Activated CD8-positive, alpha-beta memory T cell treated with anti-CD3 and anti-CD28 coated beads for 1 hour (primary cell): Measurements from ENCODE around the gene RTP5.
"Not testable (repeated sequence)": the region's sequence is repeated elsewhere in the genome, so short reads cannot be mapped to it uniquely, and the experiment has no call there.

ENCODE experiments used
- DNase-seq, 2 donors: peaks; one replicate each; pipeline ENCODE4 v3.0.0-alpha.2; 2020; ENCODE audit warnings: low read depth in 1 of 2; ENCODE audit errors: extremely low read depth in 1 of 2

RTP5 gene

DNA sequence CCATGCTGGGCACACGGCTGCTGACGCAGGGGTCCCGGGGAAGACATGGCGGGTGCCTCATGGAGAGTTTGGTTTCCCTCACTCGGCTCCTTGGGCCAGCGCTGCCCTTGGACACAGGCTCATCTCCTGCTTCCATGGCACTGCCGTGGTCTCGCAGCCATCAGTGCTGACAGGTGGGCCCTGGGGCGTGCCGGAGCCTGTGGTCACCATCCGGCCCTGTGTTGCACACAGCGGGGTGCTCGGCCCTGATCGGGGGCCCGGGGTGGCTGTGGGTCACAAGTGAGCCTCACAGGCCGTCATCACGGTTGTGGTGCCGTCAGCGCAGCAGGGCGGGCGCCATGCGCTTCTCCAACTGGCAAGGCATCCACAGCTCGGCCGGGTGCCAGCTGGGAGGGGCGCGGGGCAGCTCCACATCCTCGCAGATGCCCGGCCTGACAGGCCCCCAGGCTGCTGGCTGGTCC, 582 bp downstream of the RTP5 start:
- DNase-seq, result no peak

- no peak for DNase-seq
Measured at GRCh38 chr2:241870611-241871537, 1.3 kb downstream of the RTP5 start.

- no peak for DNase-seq
Measured at GRCh38 chr2:241871538-241872312, 2.2 kb downstream of the RTP5 start.

DNA sequence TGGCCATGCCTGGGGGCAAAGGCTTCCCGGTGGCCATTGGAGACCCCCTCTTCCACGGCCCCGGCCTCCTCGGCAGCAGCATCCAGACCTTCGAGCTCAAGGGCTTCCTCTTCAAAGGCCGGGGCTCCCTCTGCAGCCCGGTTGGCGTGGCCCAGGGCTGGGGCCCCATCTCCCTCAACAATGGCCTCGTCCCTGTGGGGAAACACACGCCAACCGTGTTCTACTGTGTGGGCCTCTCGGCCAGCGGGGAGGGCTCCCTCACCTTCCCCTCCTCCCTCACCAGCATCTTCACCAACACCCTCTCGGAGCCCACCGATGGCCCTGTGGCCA, 2.7 kb downstream of the RTP5 start:
- DNase-seq, result no peak

DNA sequence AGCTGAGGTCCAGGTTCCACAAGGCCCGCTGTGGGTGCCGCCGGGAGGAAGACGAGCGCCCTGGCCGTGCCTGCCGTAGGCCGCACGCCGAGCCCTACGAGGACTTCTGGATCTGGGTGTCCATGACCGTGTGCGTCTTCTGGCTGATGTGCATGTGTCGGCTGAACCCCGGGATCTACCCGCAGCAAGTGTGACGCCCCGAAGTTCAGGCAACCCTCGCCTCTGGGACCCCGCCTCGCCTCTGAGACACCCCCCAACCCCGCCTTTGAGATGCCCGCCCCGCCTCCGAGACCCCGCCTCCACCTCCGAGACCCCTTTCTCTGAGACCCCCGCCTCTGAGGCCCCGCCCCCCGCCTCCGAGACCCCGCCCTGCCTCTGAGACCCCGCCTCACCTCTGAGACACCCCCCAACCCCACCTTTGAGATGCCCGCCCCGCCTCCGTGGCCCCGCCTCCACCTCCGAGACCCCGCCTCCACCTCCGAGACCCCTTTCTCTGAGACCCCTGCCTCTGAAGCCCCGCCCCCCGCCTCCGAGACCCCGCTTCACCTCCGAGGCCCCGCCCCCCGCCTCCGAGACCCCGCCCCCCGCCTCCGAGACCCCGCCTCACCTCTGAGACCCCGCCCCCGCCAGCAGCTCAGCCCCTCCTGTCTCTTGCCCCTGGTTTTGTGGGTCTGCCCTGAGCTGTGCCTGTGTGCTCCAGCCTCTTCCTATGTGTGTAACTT, 3.7 kb downstream of the RTP5 start:
- no peak for DNase-seq

DNA sequence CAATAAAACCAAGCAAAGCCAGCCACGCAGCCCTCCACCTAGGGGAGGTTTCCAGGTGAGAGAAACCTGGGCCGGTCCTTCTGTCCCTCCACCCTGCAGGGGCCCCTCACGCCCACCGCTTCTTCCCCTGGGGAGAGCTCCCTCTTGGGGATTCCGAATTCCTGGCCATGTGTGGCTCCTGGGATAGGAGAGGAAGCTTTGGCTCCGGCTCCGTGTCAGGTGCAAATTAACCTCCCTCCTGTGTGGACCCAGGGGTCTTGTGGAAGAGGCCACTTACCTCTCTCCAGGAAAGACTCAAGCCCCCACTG, 4.2 kb downstream of the RTP5 start:
- DNase-seq, result no peak

DNA sequence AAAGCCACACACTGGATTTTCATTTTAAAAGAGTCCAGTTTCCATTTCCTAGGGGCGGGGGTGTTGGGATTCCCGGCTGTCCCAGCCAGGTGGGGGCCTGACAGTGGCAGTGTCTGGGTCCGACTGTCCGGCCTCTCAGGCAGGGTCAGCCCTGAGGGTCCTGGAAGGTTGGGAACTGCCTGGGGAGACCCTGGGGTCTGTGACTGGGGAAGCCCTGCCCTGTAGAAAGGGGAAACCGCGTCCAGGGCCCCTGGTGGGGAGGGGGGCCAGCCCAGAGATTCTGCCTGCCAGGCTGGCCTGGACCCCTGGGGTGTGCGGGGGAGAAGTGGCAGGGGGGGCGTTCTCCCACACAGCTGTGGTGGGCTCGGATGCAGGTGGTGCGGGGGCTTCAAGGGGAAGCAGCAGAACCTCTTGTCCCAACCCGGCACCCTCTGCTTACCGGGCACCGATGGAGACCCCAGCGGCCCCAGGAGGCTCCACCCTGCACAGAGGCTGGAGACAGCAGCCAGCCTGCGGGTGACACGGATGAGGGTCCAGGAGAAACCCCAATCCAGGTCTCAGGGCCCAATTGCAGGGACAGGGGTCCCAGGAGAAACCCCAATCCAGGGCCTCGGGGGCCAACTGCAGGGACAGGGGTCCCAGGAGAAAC, 4.9 kb downstream of the RTP5 start:
- no peak for DNase-seq

GRCh38 chr2:241875754-241876527, 6.4 kb downstream of the RTP5 start:
- DNase-seq, result not testable (repeated sequence)

GRCh38 chr2:241876528-241877196, 7.1 kb downstream of the RTP5 start:
- no peak for DNase-seq

DNA sequence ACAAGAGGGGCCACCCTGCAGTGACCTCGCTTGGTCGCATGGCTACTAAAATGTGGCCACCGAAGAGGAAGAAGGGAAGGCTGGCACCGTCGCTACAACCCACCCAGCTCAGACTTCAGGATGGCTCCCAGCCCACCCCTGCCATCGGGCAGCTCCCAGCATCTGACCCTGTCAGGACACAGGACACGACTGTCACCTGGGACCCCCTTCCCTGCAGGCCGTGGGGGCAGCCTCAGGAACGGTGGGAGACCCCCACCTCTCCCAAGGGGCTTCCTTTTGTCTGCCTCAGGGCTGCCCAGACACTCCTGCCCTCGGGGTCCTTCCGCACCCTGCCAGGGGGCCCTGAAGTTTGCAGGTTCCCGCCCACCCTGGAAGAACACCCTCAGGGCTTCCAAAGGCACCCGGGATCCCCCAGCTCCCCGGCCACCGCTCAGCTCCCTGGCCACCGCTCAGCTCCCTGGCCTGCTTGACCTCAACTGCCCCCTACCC, 7.7 kb downstream of the RTP5 start:
- DNase-seq, result no peak

- peak in 1 of 2 donors; percentile 62 for DNase-seq
Measured at GRCh38 chr2:241877989-241878970, 8.8 kb downstream of the RTP5 start.

DNA sequence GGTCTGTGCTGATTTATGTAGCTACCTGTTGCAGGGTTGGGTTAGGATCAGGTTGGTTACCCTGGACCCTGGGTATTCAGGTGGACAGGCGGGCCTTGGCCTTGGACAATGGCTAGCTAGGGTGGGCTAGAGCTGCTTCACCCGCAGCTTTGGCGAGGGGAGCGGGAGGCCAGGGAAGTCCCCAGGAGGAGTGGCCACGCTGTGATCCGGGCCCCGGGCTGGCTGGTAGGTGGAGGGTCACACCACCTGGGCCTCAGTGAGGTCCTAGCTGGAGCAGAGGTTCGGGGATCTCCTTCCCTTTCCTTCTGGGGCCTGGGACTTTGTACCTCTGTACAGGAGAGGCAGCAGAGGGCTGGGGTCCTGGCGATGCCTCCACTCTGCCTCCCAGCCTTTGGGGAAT, 9.8 kb downstream of the RTP5 start:
- no peak for DNase-seq

- DNase-seq, result no peak
Measured at GRCh38 chr2:241880311-241881073, 11.0 kb downstream of the RTP5 start.

DNA sequence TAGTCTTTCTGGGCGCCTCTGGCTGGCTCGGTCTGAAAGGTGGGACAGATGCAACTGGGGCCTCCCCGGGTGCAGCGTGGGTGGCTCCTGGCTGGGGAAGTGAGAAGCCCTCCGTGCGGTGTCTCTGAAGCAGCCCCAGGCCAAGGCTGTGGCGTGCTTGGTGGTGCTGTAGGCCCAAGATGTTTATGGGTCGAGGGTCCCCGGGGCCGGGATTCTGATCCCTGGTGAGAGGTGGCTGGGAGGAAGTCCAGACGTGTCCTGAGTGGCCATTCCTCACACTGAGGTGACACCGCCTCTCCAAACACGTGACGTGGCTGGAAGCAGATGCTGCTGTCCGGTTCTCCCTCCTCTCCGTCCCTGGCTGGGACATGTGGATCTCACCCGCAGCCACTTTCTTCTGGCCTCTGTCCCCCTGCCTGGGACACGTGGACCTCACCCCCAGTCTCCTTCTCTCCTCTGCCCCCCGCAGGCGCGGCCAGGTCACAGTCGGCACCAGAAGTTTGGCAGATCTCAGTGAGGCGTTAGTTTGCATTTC, 12.6 kb downstream of the RTP5 start:
- DNase-seq, result no peak

DNA sequence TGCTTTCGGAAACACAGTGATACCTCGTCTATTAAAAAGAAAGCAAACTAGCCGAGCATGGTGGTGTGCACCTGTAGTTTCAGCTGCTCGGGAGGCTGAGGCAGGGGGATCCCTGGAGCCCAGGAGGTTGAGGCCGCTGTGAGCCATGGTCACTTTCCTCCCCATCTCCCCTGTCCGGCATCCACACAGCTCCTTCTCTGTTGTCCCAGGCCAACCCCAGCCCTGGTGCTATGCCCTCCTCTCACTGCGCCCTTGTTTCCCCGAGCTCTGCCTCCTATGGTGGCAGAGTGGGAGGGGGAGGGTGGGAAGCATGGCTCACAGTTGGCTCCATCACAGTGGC, 15.4 kb downstream of the RTP5 start:
- no peak for DNase-seq

GRCh38 chr2:241885291-241885945, 15.9 kb downstream of the RTP5 start:
- no peak for DNase-seq
